ENCODE data around the gene NKTR.

NKTR gene

GRCh38 chr3:42697289-42698051 lies 97.0 kb downstream of the NKTR start:
- DNase-seq: no peak
